NOMO-1 treated with dmso at 0.1 percent for 144 hours (cell line): ENCODE measurements around the gene ENPP7.
A peak's percentile ranks its signal among the peaks of the same experiment; 100 is the strongest.

ENCODE experiments used
- DNase-seq: peaks from one replicate; lab custom pipeline; 2025; ENCODE audit not compliant: unreplicated experiment; lab: John Stamatoyannopoulos, UW

ENPP7 gene

GRCh38 chr17:79730437-79730768 is 340 bp upstream of the ENPP7 start:
- DNase-seq, result no peak

DNA sequence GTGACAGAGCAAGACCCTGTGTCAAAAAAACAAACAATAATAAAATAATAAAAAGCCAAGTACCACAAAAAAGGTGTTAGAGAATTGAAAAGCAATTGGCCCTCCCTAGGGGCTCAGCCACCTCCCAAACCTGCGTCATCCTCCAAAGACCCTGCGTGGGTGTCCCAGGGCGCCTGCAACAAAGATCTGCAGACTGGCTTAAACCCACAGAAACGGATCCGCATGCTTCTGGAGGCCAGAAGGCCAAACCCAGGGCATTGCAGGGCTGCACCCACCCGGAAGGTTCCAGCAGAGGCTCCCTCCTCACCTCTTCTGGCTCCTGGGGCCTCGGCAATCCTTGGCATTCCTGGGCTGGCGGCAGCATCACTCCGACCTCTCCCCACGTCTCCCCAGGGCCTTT is 1.5 kb downstream of the ENPP7 start:
- DNase-seq, result no peak

GRCh38 chr17:79732804-79733691 is 2.3 kb downstream of the ENPP7 start:
- DNase-seq, result no peak

DNA sequence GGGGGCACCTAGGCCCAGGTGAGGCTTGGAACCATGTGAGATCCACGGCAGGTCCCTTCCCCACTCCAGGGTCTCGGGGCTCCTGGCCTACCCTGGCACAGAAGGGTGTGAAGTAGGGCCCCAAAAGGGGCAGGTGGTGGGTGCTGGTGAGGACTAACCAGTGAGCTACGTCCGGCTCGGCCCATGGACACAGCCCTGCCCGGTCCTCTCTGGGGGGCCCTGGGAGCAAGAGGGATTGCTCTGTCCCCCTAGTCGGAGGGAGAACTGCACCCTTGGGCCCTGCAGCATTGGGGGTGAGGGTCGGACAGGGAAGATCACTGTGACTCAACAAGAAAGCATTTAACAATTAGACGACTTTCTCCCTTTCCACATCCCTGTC is 2.9 kb downstream of the ENPP7 start:
- no peak for DNase-seq

GRCh38 chr17:79735096-79735495 is 4.4 kb downstream of the ENPP7 start:
- no peak for DNase-seq

DNA sequence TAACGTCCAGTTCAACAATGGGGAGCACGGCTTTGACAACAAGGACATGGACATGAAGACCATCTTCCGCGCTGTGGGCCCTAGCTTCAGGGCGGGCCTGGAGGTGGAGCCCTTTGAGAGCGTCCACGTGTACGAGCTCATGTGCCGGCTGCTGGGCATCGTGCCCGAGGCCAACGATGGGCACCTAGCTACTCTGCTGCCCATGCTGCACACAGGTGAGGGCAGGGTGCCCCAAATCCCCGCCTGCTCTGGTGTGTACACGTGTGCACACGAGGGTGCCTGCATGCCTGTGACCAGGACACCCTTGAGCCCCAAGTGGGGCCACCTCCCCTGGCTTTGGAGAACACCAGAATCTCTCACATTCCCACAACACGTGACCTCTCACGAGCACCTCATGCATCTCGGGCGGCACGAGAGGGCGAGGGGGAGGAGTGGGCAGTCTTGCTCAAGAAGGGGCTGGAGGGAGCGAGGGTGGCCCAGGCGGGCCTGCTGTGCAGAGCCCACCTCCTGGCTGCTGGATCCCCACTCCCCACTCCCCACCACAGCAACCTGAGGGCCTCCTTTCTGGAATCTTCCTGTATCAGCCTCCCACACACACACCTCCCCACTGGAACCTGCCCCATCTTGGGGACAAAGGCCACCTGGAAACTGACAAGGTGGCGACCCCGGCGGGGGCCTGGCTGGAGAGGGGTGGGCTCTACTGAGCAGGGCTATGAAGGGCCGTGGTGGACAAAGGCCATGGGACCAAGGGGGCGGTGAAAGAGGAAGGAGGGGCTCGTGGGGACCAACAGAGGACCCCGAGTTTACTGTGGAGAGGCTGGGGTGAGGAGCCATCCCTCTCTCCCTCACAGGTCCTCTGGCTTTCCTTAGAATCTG is 6.5 kb downstream of the ENPP7 start:
- no peak for DNase-seq

DNA sequence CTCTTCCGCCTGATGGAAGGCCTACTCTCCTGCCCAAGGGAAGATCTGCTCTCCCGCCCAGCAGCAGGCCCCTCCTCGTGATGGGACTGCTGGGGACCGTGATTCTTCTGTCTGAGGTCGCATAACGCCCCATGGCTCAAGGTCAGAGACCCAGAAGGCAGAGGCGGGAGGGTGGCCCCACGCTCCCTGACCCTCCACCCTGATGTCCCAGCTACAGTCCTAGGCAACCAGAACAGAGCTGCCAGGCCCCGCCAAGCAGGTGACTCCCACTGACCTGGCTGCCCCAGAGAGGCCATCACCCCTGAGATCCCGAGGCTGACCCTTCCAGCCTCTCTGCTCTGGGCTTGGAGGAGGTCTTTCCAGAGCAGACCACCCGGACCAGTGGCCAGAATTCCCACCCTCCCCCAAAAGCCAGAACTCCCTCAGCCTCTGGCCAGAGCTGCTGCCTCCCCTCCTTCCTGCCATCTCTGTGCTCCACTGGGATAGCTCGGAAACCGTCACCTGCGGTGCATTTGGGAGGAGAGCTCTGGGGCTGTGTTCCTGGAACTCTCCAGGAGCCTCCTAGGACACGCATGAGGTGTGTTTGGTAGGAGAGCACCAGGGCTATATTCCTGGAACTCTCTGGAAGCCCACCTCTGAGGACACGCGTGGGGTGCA is 7.3 kb downstream of the ENPP7 start:
- DNase-seq, result no peak

DNA sequence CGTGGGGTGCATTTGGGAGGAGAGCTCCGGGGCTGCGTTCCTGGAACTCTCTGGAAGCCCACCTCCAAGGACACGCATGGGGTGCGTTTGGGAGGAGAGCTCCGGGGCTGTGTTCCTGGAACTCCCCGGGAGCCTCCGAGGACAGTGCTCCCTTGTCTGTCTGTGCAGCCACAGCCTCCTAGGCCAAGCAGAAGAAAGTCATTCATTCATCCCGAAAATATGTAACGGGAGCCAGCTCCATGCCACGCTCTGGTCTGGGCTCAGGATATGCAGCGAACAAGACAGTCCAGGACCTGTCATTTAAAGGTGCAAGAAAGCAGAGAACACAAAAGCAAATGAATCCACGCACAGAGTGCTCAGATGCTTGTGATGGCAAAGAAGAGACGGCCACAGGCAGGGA is 7.9 kb downstream of the ENPP7 start:
- DNase-seq, result no peak

- no peak for DNase-seq
Observed at GRCh38 chr17:79739148-79740062, 8.7 kb downstream of the ENPP7 start.

DNA sequence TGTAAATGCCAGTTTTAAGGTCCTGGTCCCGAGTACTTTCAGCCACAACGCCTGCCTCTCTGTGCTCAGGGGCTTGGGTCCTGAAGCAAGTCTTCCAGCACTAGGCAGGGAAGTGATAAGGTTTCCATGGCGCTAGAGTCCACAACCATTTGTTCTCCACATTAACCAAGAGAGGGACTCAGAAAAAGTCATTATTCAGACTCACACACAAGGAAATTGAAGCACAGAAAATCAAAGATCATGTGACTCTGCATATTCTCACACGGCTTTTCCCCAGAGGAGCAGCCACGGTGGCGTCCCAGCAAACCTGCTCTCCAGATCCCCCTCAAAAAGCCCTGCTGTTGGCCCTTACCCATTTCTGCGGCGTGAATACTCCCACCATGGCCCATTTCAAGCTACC is 9.7 kb downstream of the ENPP7 start:
- DNase-seq, result no peak

GRCh38 chr17:79741401-79741750 is 10.6 kb downstream of the ENPP7 start:
- DNase-seq, result no peak

- peak; percentile 17 for DNase-seq
Observed at GRCh38 chr17:79741751-79742588, 11.2 kb downstream of the ENPP7 start.

DNA sequence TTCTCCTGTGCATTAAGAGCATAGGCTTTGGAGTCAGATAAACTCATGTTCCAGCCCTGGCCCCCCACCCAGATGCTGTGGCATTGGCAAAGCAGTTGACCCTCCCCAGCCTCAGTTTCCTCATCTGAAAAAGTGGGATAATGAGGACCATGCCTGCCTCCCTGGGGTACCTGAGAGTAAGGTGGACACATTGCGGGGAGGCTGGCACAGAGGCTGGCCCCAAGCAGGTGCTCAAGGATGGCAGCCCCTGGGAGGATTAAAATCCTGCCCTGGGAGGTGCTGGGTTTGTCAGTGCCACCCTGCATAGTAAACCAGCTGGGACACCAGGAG is 11.8 kb downstream of the ENPP7 start:
- no peak for DNase-seq

GRCh38 chr17:79742951-79743476 is 12.3 kb downstream of the ENPP7 start:
- DNase-seq, result no peak

GRCh38 chr17:79743614-79744013 is 12.9 kb downstream of the ENPP7 start:
- no peak for DNase-seq

DNA sequence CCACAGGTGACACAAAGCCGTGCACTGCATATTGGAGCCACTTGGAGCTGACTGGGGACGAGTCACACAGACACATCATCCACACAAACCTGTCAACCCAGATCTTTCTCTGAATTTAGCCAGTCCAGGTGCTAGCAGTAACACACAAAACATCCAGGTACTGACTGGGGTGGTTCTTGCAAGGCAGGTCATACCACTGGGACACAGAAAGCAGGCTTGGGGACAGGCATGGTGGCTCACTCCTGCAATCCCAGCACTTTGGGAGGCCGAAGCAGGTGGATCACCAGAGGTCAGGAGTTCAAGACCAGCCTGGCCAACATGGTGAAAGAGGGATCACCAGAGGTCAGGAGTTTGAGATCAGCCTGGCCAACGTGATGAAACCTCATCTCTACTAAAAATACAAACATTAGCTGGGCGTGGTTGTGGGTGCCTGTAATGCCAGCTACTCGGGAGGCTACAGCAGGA is 14.9 kb downstream of the ENPP7 start:
- DNase-seq, result no peak

DNA sequence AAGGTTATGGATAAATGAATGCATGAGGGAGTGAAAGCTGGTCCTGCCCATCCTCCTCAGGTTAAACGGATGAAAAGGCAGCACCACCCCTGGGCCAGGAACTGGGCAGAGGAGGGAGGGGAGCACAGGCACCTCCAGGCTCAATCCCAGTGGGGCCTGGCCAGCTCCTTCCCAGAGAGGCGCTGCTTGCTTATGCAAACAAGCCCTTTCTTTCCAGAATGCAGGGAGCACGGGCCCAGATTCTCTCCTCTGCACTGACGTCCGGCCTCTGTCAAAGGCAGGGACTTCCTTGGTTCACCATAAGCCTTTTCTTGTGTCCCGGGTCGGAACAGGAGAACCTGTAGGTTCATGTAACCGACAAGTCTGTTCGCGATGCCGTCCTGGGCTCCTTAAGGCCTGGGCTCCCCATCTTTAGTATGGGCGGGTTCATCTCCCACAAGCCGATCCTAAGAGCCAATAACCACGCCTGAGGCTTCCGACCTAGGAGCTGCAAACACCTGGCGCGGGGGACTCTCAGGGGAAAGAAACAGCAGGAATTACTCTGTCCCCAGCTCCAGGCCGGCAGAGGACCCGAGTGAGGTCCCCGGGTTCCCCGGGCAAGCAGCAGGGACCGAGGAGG is 16.3 kb downstream of the ENPP7 start:
- no peak for DNase-seq

DNA sequence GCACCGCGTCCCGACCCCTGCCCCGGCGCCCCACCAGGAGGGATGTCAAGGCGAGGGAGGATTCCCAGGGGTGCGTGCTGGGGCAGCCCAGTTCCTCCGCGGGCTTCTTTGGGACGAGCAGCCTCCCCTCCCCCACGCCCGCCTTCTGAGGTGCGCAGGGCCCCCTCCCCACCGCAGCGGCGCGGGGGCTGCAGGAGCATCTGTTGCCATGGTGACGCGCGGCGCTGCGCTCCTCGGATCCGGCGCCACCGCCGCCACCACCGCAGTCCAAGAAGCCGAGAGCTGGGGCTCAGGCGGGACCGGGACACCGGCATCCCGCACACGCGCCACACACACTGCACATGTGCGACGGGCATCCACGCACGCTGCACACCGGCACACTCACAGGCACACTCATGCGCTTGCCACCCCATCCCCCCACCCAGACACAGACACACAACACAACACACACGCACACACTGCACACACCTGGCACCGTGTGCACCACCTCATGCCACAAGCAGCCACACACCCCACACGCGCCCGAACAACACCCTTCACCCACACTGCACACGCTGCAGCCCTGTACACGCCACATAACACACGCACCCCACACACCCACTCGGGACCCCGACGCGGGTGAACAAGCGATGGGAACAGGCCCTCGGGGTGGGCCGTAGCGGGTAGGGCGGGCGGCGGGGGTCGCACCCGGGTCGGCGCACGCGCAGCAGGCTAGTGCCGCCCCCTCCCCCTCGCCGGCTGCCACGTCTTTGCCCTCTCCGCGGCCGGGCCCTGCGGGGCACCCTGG is 17.0 kb downstream of the ENPP7 start:
- DNase-seq, result no peak
